Stimulated activated CD4-positive, alpha-beta T cell treated with anti-CD3 and anti-CD28 coated beads, Interleukin-12 subunit alpha, Interleukin-12 subunit beta, amount 100 ng/mL, for 48 hours (primary cell): ENCODE data around the gene KTN1.

Experiments used
- DNase-seq, 3 donors: peaks; one replicate each; pipeline ENCODE4 v3.0.0-alpha.2; 2020; ENCODE audit warnings: low read depth in 2 of 3, low spot score in 1 of 3

The KTN1 gene

DNA sequence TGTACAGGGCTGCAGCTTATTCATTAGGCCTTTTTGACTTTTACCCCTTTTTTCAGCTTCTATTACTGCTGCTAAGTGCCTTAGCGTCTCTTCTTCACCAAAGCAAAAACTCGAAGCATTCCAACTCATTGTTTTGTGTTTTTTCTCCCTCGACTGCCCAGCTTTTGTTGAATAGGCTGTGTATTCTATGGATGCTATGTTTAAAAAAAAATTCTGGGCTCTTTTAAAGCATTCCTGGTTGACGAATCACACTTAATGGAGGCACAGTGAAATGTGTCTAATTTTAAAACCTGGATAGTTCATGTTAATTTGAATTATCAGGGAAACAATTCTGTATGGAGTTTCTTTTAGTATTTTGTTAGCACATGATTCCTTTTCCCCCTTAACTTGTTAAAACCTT, 29.7 kb downstream of the KTN1 start:
- DNase-seq: no peak

DNA sequence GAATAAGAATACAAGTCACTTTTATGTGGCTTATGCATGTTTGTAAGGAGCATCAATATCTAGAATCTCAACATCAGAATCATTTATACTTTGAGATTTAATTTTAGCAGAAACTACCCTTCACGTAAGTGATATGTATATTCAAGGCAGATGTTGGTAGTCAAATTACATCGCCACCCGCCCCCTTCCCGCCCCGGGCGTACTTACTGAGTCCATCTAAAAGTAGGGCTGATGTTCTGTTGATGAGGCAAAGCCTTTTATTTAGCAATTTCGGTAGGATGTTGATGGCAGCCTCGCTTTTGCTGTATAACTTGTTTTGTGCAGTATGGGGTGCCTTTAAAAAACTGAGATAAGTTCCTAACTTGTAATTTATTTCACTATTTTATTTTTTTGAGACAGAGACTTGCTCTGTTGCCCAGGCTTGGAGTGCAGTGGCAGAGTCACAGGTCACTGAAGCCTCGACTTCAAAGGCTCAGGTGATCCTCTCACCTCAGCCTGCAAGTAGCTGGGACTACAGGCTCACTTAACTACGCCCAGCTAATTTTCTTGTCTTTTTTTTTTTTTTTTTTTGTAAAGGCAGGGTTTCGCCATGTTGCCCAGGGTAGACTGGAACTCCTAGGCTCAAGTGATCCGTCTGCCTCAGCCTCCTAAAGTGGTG, 30.8 kb downstream of the KTN1 start:
- no peak for DNase-seq

DNA sequence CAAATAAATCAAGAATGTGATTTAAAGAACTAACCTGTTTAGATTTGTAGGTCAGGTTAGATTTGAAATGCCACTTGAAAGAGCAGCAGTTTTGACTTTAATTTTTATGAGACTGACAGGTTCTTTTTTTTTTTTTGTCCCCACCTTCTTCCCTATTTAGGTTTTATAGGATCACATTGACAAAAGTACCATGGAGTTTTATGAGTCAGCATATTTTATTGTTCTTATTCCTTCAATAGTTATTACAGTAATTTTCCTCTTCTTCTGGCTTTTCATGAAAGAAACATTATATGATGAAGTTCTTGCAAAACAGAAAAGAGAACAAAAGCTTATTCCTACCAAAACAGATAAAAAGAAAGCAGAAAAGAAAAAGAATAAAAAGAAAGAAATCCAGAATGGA, 31.9 kb downstream of the KTN1 start:
- DNase-seq: no peak

DNA sequence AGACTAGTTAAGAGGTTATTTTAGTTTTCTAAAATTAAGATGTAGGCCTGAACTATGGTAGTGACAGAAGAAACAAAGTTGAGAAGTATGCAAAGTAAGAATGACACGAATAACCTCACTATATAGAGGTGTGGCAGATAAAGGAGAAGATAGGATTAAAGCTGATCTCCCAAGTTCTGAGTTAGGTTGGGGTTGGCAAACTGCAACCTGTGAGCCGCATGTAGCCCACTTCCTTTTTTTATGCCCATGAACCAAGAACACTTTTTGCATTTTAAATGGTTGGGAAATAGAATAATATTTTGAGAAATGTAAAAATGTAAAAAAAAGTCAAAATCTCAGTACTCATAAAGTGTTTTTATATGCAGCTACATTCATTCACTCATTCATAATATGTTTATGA, 34.3 kb downstream of the KTN1 start:
- DNase-seq: no peak

DNA sequence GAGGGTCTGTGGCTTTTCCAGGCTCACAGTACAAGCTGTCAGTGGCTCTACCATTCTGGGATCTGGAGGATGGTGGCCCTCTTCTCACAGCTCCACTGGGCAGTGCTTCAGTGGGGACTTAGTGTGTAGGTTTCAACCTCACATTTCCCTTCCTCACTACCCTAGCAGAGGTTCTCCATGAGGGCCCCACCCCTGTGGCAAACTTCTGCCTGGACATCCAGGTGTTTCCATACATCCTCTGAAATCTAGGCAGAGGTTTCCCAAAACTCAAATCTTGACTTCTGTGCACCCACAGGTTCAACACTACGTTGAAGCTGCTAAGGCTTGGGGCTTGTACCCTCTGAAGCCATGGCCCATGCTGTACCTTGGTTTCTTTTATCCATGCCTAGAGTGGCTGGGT, 40.3 kb downstream of the KTN1 start:
- DNase-seq: no peak

DNA sequence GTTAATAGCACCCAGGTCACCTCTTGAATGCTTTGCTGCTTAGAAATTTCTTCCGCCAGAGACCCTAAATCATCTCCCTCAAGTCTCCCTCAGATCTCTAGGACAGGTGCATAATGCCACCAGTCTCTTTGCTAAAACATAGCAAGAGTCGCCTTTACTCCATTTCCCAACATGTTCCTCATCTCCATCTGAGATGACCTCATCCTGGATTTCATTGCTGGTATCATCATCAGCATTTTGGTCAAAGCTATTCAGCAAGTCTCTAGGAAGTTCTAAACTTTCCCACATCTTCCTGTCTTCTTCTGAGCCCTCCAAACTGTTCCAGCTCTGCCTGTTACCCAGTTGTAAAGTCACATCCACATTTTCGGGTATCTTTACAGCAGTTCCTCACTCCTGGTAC, 41.0 kb downstream of the KTN1 start:
- no peak for DNase-seq

DNA sequence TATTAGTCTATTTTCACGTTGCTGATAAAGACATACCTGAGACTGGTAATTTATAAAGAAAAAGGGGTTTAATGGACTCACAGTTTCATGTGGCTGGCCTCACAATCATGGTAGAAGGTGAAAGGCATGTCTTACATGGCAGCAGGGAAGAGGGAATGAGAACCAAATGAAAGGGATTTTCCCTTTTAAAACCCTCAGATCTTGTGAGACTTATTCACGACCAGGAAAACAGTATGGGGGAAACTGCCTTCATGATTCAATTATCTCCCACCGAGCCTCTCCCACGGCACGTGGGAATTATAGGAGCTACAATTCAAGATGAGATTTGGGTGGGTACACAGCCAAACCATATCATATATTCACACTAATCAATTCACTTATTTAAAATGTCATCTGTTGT, 41.4 kb downstream of the KTN1 start:
- DNase-seq: no peak

DNA sequence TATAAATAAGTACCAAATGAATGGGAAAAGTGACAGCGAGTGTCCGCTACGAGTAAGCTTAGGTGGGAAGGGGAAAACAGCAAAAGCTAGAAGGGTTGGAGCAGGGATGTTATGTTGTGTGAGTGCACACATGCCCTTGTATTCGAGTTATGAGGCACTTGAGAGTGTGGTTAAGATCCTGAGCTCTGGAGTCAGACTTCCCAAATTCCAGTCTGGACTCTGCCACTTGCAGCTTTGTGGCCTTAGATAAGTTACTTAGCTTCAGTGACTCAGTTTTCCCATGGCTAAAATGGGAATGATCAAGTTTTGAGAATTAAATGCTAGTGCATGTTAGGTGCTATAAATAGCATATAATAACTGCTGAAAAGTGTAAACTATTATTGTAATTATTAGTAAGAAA, 44.9 kb downstream of the KTN1 start:
- no peak for DNase-seq

DNA sequence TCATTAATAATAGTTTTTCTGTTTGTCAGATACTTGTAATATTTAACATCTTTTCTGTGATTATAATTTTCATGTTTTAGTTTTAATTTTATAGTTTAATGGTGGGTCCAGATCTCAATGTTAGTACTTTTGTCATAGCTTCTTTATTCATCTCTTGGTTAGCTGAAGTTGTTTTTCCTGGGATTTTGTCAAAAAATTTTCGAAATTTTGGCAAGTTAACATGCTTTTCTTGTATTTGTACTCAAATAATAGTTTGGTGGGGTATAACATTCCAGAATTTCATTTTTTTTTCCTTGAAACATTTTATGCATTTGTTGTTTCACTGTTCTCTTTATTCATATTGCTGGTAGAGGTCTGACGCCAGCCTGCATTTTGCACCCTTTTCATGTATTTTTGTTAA, 45.5 kb downstream of the KTN1 start:
- no peak for DNase-seq

DNA sequence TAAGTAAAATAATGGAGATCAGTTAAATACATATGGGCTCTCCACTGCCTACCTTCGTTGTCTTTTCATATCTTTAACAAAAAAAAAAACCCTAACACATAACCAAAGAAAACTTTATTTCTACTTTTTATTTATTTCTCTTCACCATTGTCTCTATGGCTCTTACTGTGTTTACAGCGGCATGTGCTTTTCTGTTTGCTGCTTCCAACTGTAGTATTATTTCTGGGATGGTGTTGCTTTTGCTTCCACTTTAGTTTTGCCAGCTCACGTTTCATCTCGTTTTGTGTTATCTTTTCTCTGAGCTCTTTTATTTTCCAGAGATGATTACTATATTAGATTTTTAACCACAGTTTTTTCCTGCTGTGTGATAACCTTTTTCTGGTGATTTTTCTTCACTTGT, 46.1 kb downstream of the KTN1 start:
- DNase-seq: no peak

DNA sequence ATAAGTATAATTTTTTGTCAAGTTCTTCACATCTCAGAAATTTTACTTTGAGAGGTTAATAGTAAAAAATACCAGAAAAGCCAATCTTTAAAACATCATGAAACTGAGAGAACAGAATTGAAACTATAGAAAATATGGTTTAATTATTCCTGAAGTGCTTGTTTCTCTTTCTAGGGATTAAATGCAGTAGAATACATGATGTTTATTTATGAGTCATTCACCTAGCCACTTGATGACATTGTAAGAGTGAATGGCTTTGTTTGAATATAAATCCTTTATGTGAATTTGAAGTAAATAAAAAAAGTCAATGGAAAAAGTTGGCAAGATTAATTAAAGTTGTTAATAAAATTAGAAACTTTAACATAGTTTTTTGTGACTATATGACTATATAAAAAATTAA, 48.4 kb downstream of the KTN1 start:
- no peak for DNase-seq

DNA sequence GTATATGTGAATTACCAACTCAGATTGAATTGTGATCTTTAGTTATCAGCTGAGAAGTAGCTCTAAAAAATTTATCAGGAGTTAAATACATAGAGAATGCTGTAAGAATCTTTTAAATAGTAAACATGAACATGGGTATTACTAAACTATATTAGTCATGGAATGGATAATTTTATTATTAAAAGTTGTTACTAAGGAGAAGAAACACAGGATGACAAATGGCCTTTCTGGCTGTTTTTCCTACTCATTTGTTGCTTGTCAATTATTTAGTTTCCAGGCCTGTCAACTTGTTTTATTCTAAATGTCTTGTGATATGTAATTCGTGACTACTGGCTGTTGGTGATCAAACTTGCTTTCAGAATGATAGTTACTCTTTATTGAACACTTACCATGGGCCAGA, 58.7 kb downstream of the KTN1 start:
- DNase-seq: no peak

DNA sequence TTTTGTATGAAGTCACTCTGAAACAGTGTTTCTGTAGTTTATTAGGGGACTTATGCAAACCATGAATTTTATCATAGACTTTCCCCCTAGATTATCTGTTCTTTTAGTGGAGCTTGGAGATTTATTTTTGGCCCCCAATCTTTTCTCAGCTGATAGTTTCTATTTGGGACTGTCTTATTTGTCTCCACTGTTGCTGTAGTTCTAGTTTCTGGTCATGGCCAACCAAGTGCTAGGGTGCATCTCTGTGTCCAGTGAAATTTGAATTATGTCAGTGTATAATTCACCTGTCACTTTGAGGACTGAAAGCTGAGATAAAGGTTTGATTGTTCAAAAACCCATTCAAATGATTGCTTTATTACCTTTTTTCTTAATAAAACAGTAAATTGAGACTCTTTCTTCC, 61.3 kb downstream of the KTN1 start:
- no peak for DNase-seq

DNA sequence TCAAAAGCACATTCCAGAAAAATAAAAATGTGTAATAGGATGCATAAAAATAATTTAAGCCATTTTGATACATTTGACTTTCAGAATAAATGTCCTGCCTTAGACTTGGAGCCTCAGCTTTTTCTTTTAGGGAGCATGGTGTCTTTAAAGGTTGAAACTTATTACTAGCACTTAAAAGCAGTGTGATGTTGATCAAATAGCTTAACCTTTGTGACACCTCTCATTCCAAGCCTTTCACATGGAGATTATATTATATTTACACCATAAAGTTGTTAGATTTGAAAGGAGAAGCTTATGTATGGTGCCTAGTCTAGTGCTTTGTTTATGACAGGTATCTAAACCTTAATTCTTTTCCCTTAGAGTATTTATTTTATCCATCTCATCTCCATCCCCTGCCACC, 61.9 kb downstream of the KTN1 start:
- DNase-seq: no peak

DNA sequence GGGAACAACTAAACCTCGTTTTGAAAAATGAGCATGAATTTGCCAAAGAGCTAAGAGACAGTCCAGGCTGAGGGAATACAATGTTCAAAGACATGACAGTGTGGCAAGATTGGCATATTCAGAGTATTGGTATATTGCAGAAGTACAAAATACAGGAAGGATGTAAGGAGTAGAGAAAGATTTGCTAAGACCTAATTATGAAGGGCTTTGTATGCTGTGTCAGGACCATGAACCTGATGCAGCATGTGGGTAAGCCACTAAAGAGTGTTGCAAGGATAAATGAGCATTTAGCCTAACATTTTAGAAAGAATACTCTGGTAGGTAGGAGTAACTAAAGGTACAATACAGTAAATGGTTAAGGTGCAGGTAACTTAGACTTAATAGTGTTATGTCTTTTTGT, 65.1 kb downstream of the KTN1 start:
- no peak for DNase-seq

DNA sequence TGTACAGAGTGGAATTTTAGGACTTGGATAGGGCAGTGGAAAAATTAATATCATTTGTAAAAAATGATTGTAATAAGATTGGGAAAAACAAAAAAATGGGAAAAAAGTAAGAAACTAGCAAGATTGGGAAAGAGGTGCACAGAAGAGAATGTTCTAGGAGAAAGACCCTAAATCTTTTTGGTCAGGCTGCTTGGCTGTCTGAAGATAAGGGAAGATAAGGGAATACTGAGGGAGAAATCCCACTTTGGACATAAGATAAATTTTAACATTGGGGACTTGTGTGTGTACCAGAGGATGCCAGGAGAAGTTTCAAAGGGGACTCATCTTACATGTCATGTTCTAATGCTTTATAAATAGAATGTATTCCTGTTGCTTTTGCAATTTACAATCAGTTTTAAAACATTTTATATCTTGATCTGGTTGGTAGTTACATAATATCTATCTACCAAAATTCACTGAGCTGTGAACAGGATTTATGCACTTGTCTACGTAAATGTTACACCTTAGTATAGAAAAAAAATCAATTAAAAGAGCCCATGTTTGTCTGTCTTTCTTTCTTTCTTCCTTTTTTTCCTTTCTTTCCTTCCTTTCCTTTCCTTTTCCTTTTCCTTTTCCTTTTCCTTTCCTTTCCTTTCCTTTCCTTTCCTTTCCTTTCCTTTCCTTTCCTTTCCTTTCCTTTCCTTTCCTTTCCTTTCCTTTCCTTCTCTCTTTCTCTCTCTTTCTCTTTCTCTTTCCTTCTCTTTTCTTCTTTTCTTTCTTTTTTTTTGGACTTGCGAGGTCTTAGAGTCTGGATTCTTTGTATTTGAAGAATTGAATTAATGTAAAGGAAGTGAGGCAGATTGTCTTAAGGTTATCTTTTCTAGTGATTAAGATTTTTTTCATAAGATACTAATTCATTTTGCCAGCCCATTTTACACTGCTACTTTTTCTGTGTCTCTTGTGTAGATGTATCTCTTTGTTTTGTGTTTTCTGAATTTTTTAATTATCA, 66.1 kb downstream of the KTN1 start:
- DNase-seq: no peak

DNA sequence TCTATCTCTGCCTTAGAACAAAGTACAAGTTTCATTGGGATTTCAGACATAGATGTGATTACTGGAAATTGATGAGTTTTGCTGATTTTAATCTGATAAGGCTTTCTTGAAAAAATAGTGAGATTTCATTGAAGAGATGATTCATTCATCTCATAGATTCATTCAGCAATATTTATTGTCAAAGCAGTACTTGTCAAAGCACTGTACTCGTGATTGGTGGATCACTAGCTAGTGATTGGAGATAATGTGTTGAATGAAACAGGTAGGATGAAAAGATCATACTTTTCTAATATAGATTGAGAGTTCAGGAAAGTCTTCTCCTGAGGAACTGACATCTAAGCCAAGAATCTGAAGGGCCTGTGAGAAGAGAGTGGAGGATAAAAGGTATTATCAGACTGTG, 71.0 kb downstream of the KTN1 start:
- no peak for DNase-seq

DNA sequence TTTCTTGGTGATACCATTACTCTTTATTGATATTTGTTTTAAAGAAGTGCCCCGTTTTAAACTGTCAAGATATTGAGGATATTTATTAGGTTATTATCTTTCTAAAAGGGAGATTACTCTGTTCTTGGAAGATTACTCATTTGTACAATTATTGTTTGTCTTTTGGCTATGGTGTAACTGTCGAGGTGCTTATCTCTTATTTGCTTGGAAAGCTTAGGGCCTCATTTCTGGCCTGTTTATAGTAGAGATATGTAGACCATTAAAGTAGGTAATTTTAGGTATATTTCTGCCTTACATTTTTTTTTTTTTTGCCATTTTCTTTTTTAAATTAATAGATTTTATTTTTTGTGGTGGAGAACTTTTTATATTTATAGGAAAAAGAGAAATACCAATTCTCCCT, 74.2 kb downstream of the KTN1 start:
- no peak for DNase-seq

DNA sequence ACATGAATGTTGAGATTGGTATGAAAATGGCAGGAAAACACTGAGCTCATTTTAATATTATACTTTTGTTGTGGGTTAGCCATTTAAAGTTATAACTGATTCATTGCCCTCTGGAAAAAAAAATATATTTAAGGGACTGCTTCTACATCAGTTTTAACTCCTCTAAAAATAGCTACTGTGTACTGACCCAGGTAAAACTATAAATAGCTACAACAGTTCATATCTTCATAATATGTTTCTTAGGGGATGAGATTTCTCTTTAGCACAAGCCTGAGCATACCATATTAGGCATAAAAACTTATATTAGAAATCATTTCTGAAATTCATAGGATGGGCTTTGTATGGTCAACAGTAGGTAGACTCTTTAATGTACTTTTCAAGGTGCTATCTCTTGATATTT, 81.0 kb downstream of the KTN1 start:
- no peak for DNase-seq

DNA sequence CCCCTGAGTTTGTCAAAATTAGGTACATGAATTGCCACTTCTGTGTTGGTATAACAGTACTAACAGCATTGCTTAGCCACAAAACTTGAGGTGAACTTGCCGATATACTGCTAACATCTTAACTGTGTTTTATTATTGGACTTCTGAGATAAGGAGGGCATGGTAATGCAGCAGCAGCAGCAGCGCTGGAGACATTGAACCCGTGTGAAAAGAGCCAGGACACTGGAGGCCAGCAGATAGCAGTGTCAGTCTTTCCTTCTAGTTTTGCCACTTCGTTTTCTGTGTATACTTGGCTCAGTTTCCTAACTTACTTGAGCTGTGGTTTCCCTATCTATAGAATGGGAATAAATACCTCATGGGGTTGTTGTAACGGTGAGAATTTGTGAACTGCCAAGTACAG, 82.7 kb downstream of the KTN1 start:
- DNase-seq: no peak

DNA sequence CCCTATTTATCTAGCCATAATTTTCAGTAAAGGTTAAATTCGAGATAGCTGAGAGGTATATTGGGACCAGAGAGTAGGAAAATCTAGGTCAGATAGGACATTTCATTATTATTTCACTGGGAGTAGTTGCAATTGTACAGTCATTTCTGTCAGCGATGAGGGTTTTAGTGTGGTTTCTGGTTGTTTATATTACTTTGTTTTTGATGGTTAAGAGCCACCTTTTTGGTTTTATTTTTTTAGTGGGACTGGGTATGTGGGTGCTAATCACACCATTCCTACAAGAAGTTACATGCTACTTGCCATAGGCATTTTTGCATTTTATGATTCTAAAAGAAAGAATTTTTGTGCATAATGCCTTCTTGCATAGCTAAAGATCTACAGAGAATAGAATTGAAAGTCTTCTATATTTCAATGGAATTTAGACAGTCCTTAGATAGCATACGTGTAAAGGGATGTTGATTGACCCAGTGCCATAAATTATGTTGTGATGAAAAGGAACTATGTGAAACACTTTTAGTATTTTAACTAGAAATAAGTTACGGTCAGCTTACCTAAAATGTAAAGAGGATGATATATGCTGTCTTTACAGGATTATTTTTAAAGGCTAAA, 85.2 kb downstream of the KTN1 start:
- peak in 1 of 3 donors; percentile 5 for DNase-seq

DNA sequence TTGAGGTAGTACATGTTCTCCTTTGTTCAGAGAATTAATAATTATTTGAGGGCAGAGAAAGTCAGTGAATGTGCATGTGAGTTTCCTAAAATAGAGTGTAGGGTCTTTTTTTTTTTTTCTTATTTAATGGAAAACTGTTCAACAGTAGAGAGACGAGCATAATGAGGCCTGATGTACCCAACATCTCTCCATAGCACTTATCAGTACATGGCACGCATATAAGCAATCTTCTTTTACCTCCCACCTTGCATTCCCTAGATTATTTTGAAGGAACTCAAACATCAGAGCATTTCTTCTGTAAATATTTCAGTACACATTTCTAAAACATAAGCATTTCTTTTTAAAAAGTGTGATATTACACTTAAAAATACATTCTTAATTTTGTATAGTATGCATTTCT, 87.8 kb downstream of the KTN1 start:
- DNase-seq: no peak
